ENCODE results near the gene MGAT3. TPM values are rescaled to one million over a fixed set of nuclear protein-coding genes. Genes with fewer than 3 reads are reported as not detected.

MGAT3 gene
- total RNA-seq, 1 donor from 2014 or later = 0.53 TPM

DNA sequence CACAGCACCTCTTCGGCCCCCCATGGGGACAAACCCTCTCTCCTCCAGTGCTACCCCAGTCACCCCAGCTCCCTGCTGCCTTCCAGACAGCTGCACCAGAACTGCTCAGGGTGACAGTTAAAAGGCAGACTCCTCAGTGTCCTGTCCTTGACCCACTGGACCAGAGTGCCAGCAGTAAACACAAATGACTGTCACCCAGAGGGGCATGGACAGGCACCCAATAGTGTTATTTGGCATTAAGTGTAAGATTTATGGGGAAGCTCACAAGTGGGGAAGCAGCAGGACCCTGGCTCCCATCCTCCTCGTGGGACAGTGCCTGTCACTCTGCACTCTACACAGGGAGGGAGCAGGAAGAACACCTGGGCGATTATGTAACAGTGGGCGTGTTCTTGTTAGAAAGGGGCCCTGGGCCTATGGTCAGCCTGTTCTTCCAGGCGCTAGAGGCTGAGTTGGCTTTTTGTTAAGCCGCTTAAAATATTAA is 70.7 kb downstream of the MGAT3 start:
- H3K4me3 ChIP-seq (ENCODE audit: low read depth, low read length) = no peak overlapping the region
- peaks cover 12% of the 10 kb centered on the region for H3K36me3 ChIP-seq (ENCODE audit: control insufficient read depth, insufficient read depth, low read length)
- TF ChIP-seq, protein P1, sequence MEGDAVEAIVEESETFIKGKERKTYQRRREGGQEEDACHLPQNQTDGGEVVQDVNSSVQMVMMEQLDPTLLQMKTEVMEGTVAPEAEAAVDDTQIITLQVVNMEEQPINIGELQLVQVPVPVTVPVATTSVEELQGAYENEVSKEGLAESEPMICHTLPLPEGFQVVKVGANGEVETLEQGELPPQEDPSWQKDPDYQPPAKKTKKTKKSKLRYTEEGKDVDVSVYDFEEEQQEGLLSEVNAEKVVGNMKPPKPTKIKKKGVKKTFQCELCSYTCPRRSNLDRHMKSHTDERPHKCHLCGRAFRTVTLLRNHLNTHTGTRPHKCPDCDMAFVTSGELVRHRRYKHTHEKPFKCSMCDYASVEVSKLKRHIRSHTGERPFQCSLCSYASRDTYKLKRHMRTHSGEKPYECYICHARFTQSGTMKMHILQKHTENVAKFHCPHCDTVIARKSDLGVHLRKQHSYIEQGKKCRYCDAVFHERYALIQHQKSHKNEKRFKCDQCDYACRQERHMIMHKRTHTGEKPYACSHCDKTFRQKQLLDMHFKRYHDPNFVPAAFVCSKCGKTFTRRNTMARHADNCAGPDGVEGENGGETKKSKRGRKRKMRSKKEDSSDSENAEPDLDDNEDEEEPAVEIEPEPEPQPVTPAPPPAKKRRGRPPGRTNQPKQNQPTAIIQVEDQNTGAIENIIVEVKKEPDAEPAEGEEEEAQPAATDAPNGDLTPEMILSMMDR (IDR thresholded peaks at IDR 0.05; ENCODE audit: insufficient read depth, low read length, severe bottlenecking) = no peak
- H3K27me3 ChIP-seq (ENCODE audit: control insufficient read depth, insufficient read depth, low read length) = no peaks in the 10 kb centered on the region
- DNase-seq (ENCODE audit: low read depth) (peak; percentile 55), FAIRE-seq (no peak)

- Histone ChIP-seq H3K36me3 (ENCODE audit: control insufficient read depth, insufficient read depth, low read length) (peaks cover 11% of the 10 kb centered on the region), H3K4me3 (ENCODE audit: low read depth, low read length) (no peak overlapping the region), H3K27me3 (ENCODE audit: control insufficient read depth, insufficient read depth, low read length) (no peaks in the 10 kb centered on the region)
- FAIRE-seq (no peak), DNase-seq (ENCODE audit: low read depth) (no peak)
- TF ChIP-seq, protein P1 (IDR thresholded peaks at IDR 0.05; ENCODE audit: insufficient read depth, low read length, severe bottlenecking) = no peak
Measured at GRCh38 chr22:39528080-39528661, 71.4 kb downstream of the MGAT3 start.

- Histone ChIP-seq H3K36me3 (ENCODE audit: control insufficient read depth, insufficient read depth, low read length) (peaks cover 11% of the 10 kb centered on the region), H3K27me3 (ENCODE audit: control insufficient read depth, insufficient read depth, low read length) (no peaks in the 10 kb centered on the region), H3K4me3 (ENCODE audit: low read depth, low read length) (no peak overlapping the region)
- FAIRE-seq (peak; percentile 80), DNase-seq (ENCODE audit: low read depth) (peak; percentile 71)
- TF ChIP-seq, protein P1 (IDR thresholded peaks at IDR 0.05; ENCODE audit: insufficient read depth, low read length, severe bottlenecking) = peak; percentile 99
Measured at GRCh38 chr22:39528681-39529486, 72.1 kb downstream of the MGAT3 start.

DNA sequence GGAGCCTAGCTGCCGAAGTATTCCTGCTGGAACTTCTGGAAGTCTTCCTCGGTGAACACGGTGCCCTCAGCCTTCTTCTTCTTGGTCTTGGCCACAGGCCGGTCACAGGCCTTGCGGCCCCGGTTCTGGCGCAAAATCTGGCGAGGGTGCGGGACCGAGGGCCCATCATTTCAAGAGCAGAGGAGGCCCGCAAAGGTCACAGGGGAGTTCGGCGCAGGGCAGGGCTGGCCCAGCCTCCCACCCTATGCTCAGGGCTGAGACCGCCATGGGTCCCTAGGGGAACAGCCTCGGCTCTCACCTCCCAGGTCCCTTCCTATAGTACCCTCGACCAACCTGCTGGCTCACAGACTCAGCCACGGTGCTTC is 72.7 kb downstream of the MGAT3 start:
- TF ChIP-seq, protein P1 (IDR thresholded peaks at IDR 0.05; ENCODE audit: insufficient read depth, low read length, severe bottlenecking) = no peak
- DNase-seq (ENCODE audit: low read depth) (no peak), FAIRE-seq (no peak)
- no peaks in the 10 kb centered on the region for H3K27me3 ChIP-seq (ENCODE audit: control insufficient read depth, insufficient read depth, low read length)
- H3K4me3 ChIP-seq (ENCODE audit: low read depth, low read length) = no peak overlapping the region
- peaks cover 11% of the 10 kb centered on the region for H3K36me3 ChIP-seq (ENCODE audit: control insufficient read depth, insufficient read depth, low read length)

GRCh38 chr22:39530116-39530515 is 73.3 kb downstream of the MGAT3 start:
- FAIRE-seq (no peak), DNase-seq (ENCODE audit: low read depth) (no peak)
- H3K36me3 ChIP-seq (ENCODE audit: control insufficient read depth, insufficient read depth, low read length) = peaks cover 11% of the 10 kb centered on the region
- no peaks in the 10 kb centered on the region for H3K27me3 ChIP-seq (ENCODE audit: control insufficient read depth, insufficient read depth, low read length)
- TF ChIP-seq, protein P1 (IDR thresholded peaks at IDR 0.05; ENCODE audit: insufficient read depth, low read length, severe bottlenecking) = no peak
- H3K4me3 ChIP-seq (ENCODE audit: low read depth, low read length) = no peak overlapping the region

All from bronchial epithelial cell (primary cell).